Brain microvascular endothelial cell (primary cell): ENCODE measurements around the gene FAM171A2.
"Not testable (repeated sequence)": the region's sequence is repeated elsewhere in the genome, so short reads cannot be mapped to it uniquely, and the experiment has no call there.

Experiments used
- DNase-seq: peaks from one replicate; pipeline ENCODE4 v3.0.0-alpha.2; 2020
- H3K27ac ChIP-seq: fragments of 250-450 bp; sonication (Bioruptor Pico); 2 replicates; pipeline ENCODE4 v1.5.1; 2020; ENCODE audit warnings: mild to moderate bottlenecking, moderate library complexity
- H3K27me3 ChIP-seq: fragments of 250-450 bp; sonication (Bioruptor Pico); replicated peaks from 2 replicates; pipeline ENCODE4 v1.5.1; 2020; ENCODE audit warnings: mild to moderate bottlenecking
- H3K36me3 ChIP-seq: fragments of 250-450 bp; sonication (Bioruptor Pico); replicated peaks from 2 replicates; pipeline ENCODE4 v1.5.1; 2020; ENCODE audit warnings: mild to moderate bottlenecking
- H3K4me3 ChIP-seq: 2 replicates; pipeline ENCODE4 v1.5.1; 2011; ENCODE audit warnings: low read depth, mild to moderate bottlenecking, control low read depth, low read length, moderate library complexity
- in situ Hi-C: cut with HindIII; loops from 2 replicates; pipeline ENCODE4 v1.10.0; 2017; ENCODE audit warnings: low sequenced_read_pairs, low pct_ligation_motif_present
- TF ChIP-seq, protein P1 (sequence below): IDR thresholded peaks from 2 replicates; pipeline ENCODE4 v1.5.1; 2011; ENCODE audit warnings: low read depth, mild to moderate bottlenecking, moderate library complexity, low read length, control low read depth, inconsistent platforms; ENCODE audit errors: missing control alignments

Gene FAM171A2

DNA sequence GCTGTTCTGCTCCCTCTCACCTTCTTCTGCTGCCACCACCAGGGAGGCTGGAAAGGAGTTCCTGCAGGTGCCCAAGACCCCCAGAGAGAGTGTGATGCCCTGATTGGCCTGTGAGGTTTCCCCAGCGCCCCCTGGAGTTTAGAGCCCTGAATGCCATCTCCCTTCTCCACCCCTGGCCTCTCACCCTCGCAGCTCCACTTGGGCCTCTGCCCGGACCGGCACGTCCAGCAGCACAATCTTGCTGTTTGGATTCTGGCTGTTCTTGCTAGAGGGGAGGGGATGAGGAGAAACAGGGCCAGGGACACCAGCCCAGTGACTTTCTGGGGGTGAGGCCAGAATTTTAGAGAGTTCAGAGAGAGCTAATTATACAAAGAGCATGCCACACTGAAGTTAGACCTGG is 12.5 kb upstream of the FAM171A2 start:
- in situ Hi-C loops: no loop called here
- Histone ChIP-seq H3K4me3 (no peak overlapping the region), H3K27me3 (peaks cover under 1% of the 10 kb centered on the region), H3K27ac (no peak overlapping the region), H3K36me3 (no peaks in the 10 kb centered on the region)
- TF ChIP-seq, protein P1, sequence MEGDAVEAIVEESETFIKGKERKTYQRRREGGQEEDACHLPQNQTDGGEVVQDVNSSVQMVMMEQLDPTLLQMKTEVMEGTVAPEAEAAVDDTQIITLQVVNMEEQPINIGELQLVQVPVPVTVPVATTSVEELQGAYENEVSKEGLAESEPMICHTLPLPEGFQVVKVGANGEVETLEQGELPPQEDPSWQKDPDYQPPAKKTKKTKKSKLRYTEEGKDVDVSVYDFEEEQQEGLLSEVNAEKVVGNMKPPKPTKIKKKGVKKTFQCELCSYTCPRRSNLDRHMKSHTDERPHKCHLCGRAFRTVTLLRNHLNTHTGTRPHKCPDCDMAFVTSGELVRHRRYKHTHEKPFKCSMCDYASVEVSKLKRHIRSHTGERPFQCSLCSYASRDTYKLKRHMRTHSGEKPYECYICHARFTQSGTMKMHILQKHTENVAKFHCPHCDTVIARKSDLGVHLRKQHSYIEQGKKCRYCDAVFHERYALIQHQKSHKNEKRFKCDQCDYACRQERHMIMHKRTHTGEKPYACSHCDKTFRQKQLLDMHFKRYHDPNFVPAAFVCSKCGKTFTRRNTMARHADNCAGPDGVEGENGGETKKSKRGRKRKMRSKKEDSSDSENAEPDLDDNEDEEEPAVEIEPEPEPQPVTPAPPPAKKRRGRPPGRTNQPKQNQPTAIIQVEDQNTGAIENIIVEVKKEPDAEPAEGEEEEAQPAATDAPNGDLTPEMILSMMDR: peak; percentile 75
- peak; percentile 18 for DNase-seq

- peaks cover 4% of the 10 kb centered on the region for H3K27me3 ChIP-seq
- no peak for DNase-seq
- TF ChIP-seq, protein P1: no peak
- no peak overlapping the region for H3K27ac ChIP-seq
- H3K4me3 ChIP-seq: no peak overlapping the region
- H3K36me3 ChIP-seq: no peaks in the 10 kb centered on the region
- in situ Hi-C loops: no loop called here
Observed at GRCh38 chr17:44375196-44376017, 11.8 kb upstream of the FAM171A2 start.

GRCh38 chr17:44374306-44375195 is 10.9 kb upstream of the FAM171A2 start:
- Histone ChIP-seq H3K27ac (no peak overlapping the region), H3K27me3 (peaks cover 4% of the 10 kb centered on the region), H3K36me3 (no peaks in the 10 kb centered on the region), H3K4me3 (no peak overlapping the region)
- TF ChIP-seq, protein P1: no peak
- no peak for DNase-seq
- in situ Hi-C loops: no loop called here

- no peak overlapping the region for H3K27ac ChIP-seq
- H3K4me3 ChIP-seq: no peak overlapping the region
- TF ChIP-seq, protein P1: no peak
- no peak for DNase-seq
- peaks cover 7% of the 10 kb centered on the region for H3K27me3 ChIP-seq
- in situ Hi-C loops: no loop called here
- H3K36me3 ChIP-seq: no peaks in the 10 kb centered on the region
Observed at GRCh38 chr17:44372036-44372435, 8.4 kb upstream of the FAM171A2 start.

DNA sequence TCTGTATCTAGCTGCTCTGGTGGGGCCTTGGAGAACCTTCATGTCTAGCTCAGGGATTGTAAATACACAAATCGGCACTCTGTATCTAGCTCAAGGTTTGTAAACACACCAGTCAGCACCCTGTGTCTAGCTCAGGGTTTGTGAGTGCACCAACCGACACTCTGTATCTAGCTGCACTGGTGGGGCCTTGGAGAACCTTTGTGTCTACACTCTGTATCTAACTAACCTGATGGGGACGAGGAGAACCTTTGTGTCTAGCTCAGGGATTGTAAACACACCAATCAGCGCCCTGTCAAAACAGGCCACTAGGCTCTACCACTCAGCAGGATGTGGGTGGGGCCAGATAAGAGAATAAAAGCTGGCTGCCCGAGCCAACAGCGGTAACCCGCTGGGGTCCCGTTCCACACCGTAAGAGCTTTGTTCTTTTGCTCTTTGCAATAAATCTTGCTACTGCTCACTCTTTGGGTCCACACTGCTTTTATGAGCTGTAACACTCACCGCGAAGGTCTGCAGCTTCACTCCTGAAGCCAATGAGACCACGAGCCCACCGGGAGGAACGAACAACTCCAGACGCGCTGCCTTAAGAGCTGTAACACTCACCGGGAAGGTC is 5.9 kb upstream of the FAM171A2 start:
- H3K27me3 ChIP-seq, DNase-seq, in situ Hi-C loops, H3K4me3 ChIP-seq, H3K27ac ChIP-seq, H3K36me3 ChIP-seq: not testable (repeated sequence)

DNA sequence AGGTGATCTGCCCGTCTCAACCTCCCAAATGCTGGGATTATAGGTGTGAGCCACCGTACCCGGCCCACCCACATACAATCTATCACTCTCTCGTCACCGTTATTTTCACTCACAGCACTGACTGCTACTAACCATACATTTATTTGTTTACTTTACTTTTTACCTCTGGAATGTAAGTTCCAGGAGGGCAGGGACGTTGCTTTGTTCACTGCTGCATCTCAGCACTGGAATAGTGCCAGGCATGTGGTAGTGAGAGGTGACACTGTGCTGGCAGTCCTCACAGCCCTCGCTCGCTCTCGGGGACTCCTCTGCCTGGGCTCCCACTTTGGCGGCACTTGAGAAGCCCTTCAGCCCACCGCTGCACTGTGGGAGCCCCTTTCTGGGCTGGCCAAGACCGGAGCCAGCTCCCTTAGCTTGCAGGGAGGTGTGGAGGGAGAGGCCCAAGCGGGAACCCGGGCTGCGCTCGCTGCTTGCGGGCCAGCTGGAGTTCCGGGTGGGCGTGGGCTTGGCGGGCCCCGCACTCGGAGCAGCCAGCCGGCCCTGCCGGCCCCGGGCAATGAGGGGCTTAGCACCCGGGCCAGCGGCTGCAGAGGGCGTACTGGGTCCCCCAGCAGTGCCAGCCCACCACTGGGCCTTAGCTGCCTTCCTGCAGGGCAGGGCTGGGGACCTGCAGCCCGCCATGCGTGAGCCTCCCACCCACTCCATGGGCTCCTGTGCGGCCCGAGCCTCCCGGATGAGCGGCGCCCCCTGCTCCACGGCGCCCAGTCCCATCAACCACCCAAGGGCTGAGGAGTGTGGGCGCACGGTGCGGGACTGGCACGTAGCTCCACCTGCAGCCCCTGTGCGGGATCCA is 5.0 kb upstream of the FAM171A2 start:
- H3K27me3 ChIP-seq, H3K4me3 ChIP-seq, H3K27ac ChIP-seq, H3K36me3 ChIP-seq, in situ Hi-C loops, DNase-seq: not testable (repeated sequence)
